NCI-H1436 treated with DMSO at 0.1 percent for 48 hours (cell line): ENCODE results near the gene IL31.
"Not testable (repeated sequence)": the region's sequence is repeated elsewhere in the genome, so short reads cannot be mapped to it uniquely, and the experiment has no call there.

ENCODE experiments used
- DNase-seq: peaks from one replicate; lab custom pipeline; 2025; lab: John Stamatoyannopoulos, UW

Gene IL31

DNA sequence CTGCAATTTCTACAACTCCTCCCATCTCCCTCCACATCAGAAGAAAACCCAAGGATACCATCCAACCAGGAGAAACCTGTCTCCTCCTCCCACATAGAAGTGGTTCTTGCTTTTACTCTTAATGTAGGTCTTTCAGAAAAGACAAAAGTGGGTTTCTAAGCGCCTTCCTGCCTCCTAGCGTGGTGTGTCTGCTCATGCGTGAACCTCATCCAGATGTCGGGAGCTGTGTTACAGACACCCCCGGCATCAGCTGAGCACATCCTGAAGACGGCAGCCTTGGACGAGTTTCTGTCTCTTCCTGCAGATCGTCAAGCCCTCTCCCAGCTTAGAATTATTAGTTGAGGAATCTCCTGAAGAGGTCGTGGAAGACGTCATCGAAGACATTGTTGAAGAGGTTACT lies 18.4 kb upstream of the IL31 start:
- DNase-seq = no peak

DNA sequence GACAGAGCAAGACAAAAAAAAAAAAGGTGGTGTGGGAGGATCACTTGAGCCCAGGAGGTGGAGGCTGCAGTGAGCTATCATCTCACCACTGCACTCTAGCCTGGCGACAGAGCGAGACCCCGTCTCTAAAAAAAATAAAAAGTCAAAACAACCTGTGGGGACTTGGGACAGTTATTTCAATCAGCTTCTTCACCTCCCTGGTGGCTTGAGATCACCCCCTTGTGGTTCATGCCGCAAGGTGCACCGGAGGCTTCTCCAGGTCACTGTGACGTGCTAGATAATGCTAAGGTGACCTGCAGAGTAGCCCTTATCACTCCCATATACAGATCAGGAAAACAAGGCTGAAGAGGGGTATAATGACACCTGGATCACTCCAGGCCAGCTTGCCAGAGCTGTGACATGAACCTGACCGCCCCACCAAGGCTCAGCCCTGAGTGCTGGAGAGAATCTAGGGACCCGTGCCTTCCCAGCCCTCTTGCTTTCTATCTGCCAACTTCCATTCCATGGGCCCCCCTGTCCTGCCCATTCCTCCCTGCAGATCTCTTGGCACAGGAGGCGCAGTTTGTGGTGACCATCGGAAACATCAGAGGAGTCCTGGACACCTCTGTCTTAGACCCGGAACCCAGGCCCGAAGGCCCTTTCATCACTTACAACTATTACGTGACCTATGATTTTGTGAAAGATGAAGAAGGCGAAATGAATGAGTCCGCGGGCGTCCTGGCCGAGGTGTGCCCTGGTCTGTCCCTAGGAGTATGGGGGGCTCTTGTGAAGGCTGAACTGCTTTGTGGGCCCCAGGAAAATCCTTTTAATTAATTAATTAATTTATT lies 17.0 kb upstream of the IL31 start:
- no peak for DNase-seq

DNA sequence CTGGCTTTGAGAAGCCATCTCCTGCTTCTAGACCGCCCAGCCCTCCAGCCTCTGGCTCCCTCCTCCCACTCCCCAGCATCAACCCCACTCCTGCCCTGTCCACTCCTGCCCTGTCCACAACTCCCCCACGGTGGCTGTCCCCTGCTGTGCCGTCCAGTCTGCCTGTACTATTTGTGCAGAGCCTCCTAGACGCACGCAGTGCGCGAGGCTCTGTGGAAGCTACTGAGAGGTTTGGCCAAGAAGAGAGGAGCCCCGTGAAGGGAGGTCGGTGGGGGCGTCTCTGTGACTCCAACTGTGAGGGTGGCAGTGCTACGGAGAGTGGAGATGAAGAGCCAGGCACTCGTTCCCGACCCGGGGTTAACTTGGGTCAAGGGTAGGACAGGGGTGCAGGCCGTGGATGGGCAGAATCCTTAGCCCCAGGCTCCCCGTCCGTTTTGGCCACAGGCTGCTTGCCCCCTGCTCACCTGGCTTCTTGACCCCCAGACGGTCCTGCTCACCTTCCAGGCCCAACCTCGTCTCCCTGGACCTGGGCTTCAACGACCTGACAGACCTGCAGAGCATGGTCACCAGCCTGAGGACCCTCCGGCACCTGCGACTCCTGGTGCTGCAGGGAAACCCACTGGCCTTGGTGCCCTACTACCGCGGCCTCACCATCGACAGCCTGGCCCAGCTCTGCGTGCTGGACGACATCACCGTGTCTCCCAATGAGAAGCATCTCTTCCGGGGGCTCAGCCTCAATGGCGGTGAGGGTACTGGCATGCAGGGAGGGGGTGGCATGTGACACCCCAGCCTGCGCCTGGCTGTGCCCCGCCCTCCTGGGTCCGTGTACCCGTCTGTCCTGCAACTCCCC lies 15.8 kb upstream of the IL31 start:
- DNase-seq = no peak

DNA sequence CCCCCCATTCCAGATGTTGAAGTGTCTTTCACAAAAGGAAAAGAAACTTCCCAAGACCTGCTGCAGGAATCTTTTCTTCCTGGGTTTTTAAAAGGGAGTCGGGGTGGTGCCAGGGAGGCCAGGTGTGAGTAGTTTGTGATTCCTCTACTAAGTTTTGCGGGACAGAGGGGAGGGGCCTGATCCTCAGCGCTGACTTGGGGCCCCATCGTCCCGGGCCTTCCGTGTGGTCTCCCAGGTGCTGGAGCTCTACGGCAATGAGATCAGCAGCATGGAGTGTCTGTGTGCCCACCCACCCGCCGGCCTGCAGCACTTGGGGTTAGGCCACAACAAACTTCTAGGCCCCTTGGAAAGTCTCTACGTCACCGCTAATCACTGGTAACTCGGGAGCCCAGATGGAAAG lies 13.4 kb upstream of the IL31 start:
- DNase-seq = no peak

DNA sequence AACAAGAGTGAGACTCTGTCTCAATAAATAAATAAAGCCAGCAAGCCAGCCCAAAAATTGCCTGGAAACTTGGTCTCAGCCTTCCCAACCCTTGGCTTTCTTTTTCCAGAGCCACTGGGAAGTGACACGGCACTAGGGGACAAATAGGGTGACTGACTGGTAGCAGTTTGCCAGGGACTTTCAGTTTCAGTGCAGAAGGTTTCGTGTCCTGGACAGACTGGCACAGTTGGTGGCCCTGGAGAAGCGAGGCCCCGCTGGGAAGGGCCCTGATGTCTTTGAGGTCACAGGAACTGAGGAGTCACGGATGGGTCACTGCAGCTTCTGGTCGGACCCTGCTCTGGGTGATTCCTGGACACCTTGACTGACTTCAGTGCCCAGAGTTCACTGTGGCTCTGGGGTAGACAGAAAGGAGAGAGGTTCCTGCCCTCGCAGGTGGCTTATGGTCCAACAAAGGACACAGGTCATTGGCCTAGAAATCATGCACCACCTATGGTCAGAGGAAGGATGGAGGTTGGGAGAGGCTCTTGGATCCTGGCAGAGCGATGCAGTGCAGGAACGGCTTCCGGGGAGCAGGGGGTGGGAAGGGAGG lies 11.6 kb upstream of the IL31 start:
- no peak for DNase-seq

DNA sequence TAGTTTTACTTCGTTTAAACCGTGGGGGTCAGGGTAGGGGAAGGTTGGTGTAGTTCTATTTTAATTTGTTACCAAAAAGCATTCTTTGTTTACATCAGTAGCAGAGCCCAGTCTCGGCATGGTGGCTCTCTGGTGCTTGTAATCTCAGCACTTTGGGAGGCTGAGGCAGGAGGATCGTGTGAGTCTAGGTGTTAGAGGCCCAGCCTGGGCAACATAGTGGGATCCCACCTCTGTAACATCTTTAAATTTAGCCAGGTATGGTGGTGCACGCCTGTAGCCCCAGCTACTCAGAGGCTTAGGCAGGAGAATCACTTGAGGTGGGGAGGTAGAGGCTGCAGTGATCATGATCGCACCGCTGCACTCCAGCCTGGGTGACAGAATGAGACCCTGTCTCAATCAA lies 11.1 kb upstream of the IL31 start:
- DNase-seq = no peak

DNA sequence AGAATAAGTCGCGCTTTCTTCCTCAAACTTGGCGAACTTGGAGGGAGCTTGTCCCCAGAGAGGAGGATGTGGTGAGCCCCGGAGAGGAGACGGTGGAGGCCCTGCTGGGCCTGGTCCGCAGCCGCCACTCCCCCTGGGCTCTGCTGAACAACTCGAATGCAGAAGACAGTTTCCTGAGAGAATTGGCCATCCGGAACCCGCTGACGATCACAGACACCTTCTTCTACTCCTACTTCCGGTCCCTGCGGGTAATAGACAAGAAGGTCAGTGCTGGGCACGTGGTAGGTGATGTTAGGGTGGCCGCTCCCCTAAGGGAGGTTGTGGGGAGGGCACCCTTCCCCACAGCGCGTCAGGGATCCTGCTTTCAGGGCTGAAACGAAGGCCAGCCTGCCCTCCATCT lies 10.5 kb upstream of the IL31 start:
- DNase-seq = no peak

DNA sequence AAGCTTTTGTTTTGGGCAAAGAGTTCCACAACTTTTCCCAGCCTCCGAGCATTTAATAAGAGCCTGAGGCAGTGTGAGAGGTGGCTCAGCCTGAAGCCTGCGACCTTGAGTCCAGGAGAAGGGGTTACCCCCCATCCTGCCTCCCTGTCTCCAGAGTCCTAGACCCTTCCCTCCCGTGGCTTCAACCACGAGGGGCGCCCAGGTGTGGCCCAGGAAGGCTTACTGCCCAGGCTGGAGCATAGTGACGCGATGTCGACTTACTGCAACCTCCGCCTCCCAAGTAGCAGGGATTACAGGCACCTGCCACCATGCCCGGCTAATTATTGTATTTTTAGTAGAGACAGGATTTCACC lies 9.5 kb upstream of the IL31 start:
- no peak for DNase-seq

DNA sequence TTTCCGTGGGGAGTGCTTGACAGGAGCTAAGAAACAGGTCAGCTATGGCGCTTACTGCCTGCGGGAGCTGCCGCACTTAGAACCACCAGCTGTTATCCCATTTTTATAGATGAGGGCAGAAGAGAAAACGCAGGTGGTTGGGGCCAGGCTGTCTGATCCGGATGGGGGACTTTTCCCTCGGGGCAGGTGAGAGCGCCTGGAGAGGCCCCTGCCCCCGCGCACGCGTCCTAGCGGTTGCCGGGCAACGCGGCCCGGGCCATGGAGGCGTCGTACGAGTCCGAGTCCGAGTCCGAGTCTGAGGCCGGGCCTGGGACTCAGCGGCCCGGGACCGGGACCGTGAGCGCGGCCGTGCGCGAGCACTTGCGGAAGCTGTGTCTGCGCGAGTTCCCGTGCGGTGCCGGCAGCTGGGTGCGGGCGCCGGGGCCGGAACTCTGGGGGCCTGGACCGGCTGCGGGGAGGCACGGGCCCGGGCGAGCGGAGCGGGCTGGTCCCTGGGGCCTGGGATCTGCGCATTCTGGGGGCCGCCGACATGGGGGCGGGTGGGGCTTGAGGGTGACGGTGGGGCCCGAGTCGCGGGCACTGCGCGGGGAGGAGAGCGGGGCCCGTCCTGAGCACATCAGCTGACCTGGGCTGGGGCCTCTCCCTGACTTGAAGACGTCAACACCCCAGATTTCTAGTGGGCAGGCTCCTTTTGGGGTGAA lies 9.0 kb upstream of the IL31 start, which contains the start of gene LRRC43:
TSS of gene LRRC43 (plus strand) at position 237 of the 701 bp plus-strand sequence. CDS start at position 259, 22 bp downstream.
- DNase-seq = no peak

DNA sequence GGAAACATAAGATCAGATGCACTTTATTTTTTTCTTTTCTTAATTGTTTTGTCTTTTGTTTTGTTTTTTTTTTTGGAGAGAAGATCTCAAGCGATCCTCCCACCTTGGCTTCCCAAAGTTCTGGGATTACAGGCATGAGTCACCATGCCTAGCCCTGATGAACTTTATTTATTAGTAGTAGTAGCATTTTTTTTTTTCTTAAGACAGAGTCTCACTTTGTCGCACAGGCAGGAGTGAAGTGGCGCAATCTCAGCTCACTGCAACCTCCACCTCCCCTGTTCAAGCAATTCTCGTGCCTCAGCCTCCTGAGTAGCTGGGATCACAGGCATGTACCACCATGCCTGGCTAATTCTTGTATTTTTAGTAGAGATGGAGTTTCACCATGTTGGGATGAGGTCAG lies 2.5 kb upstream of the IL31 start:
- DNase-seq = not testable (repeated sequence)

DNA sequence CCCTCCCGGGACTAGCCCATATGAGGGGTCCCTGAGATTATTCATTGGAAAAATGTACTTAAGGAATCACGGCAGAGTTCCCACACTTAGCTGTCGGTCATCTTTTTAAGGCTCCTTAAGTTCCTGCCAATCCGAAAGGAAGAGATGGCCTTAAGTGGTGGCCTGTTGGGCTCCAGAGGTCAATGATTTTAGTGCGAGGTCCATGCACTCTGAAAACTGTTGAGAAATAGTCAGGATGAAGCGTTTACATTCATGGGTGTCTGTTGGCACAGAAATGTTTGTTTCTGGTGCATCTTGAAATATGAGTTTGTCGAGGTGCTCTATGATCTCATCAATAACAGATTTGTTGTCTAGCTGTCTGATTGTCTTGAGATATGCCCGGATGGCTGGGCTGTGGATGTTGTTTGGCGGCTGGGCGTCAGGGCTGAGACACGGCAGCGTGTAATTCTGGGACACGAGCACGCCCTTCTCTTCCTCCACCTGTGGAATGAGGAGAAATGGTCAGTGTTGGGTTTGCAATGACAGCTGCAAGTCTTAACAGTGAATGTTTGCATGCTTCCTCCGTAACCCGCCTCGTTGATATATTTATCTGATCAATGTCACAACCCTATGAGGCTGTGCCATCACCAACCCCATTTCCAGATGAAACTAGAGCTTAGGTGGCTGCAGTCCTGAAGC lies 1.6 kb downstream of the IL31 start:
- no peak for DNase-seq

DNA sequence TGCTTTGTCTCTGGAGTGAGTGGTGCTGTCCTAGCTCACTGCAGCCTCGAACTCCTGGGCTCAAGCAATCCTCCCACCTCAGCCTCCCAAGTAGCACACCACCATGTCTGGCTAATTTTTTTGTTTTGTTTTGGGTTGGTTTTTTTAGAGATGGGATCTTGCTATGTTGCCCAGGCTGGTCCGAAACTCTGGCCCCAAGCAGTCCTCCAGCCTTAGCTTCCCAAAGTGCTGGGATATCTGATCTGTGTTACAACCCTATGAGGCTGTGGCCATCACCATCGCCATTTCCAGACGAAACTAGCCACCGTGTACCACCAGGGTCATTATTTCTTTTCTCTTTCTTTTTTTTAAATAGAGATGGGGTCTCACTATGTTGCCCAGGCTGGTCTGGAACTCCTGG lies 2.6 kb downstream of the IL31 start:
- DNase-seq = no peak

DNA sequence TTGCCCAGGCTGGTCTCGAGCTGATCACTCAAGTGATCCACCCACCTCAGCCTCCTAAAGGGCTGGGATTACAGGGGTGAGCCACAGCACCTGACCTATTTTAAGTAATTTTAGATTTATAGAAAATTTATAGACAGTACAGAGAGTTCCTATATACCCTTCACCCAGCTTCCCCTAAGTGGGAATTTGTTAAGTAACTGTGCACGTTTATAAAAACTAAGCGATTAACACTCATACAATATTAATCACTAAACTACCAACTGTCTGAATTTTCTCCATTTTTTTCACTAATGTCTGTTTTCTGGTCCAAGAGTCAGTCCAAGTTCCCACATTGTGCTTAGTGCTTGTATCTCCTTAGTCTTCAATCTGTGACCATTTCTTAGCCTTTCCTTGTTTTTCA lies 5.5 kb downstream of the IL31 start:
- no peak for DNase-seq

DNA sequence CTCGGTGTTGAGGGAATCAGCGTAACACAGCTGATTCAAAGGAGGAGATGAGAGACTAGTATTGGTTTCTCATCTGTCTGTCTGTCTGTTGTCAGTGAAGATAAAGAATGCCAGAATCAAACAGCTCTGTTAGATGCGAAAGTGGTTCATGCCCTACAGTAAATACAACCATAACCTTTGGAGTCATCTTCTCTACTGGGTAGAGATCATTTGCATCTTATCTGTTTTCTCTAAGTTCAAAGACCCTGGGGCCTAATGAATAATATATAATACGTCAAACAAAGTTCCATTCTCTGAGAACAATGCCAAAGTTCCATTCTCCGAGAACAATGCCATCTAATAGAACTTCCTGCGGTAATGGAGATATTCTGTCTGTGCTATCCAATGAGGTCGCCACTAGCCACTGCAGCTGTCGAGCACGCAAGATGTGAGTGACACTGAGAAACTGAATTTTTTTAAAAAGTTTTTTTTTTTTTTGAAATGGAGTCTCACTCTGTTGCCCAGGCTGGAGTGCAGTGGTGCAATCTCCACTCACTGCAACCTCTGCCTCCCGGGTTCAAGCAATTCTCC lies 6.6 kb downstream of the IL31 start:
- DNase-seq = no peak

DNA sequence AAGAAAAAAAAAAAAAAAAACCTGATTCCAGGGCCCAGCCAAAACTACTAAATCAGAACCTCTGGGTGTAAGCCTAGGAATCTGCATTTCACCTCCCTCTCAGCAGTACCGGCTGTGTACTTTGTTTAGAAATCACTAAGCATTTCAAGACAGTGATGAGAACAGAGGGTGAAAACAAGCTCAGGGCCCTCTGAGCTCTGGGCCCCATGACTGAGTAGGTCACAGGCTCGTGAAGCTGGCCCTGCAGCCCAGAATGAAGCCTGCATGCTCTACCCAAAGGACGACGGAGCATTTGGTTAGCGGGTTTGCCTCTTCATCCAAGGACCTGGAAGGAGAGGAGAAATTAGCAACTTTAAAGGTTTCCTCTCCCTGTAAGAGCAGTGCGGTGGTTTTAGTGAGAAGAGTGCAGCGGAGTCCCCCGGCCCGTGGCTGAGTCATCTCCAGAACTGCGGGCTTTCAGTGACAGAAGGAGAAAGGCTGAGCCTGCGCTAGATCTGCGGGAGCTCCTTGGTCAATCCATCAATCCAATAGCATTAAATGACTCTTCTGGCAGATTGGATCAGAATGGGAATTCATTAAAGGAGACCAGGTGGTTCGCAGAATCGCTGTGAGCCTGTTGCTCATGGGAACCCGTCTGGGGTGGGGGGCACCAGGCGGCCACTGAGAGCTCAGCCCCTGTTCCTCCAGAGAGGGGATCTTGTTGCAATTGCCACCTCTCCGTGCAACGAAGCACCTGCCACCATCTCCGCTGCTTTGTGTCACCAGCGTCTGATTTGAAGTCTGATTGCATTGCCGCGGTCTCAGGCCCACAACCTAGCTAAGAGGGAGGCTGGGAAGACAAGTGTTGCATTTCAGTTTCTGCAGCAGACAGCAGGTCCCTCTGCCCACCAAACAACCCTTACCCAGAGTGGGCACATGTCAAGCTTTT lies 7.3 kb downstream of the IL31 start:
- no peak for DNase-seq

DNA sequence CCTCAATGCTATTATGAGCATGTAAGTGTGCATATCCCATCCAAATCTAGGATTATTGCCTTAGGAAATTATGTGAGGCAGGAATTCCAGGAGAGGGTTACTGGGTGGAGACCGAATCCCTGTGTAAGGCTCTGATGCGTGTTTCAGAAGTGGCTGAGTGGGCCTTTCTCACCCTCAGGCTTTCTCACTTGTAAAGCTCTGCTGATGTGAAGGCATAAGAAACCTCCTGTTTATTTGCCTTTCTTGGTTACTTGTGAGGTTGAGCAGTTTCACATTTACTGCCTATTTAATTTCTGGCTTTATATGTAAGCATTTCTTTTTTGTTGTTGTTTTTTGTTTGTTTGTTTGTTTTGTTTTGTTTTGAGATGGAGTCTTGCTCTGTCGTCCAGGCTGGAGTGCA lies 11.0 kb downstream of the IL31 start:
- DNase-seq = no peak

DNA sequence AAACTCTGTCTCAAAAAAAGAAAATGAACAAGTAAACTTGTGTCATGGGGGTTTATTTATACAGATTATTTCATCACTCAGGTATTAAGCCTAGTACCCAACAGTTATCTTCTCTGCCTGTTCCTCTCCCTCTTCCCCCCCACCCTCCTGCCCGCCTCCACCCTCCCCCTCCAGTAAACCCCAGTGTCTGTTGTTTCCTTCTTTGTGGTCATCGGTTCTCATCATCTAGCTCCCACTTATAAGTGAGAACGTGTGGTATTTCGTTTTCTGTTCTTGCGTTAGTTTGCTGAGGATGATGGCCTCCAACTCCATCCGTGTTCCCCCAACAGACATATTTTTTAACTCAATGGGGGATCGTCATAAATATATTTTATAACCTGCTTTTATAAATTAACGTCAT lies 12.3 kb downstream of the IL31 start:
- DNase-seq = no peak

DNA sequence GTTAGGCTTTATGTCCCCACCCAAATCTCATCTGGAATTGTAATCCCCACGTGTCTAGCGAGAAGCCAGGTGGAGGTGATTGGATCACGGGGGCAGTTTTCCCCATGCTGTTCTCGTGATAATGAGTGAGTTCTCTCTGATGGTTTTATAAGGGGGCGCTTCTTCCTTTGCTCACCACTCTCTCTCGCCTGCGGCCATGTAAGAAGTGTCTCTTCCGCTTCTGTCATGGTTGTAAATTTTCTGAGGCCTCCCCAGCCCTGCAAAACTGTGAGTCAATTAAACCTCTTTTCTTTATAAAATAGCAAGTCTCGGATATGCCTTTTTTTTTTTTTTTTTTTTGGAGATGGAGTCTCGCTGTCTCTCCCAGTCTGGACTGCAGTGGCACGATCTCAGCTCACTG lies 13.3 kb downstream of the IL31 start:
- no peak for DNase-seq

DNA sequence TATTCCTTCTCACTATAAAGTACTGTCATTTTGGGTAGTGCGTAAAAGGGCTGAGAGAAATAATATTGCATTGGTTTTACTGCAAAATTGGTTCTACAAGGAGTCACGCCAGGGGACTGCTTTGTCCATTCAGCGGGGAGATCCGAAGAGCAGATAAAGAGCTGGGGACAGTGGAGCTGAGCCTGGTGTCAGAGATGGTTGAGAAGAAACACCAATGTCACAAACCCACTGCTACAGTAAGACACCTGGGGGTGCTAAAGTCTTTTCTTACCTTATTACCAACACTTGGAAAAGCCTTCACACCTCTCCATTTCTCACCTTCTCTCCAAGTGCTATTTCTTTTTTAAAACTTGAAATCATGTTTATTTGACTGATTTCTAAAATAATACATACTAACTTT lies 14.1 kb downstream of the IL31 start:
- DNase-seq = no peak

DNA sequence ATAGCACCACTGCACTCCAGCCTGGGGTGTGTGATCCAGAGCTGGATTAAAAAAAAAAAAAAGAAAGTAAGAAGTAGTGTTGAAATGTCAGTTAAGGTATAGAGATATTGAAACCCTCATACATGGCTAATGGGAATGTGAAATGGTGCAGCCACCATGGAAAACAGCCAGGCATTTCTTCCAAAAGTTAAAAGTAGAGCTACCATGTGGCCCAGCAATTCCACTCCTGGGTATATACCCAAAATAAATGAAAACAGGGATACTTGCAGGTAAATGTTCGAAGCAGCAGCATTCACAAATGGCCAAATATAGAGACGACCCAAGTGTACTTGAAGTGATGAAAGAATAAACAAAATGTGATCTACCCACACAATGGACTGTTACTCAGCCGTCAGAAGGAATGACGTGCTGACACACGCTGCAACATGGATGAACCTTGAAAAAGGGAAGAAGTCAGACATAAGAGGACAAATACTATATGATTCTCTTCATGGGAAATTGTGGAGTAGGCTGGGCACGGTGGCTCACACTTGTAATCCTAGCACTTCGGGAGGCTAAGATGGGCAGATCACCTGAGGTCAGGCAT lies 15.2 kb downstream of the IL31 start:
- DNase-seq = no peak
